ENCODE results near the gene STPG2. TPM values are rescaled to one million over a fixed set of nuclear protein-coding genes. Genes with fewer than 3 reads are reported as not detected.

Gene STPG2
- total RNA-seq, 1 experiment from 2014 or later, result 0.20 TPM

DNA sequence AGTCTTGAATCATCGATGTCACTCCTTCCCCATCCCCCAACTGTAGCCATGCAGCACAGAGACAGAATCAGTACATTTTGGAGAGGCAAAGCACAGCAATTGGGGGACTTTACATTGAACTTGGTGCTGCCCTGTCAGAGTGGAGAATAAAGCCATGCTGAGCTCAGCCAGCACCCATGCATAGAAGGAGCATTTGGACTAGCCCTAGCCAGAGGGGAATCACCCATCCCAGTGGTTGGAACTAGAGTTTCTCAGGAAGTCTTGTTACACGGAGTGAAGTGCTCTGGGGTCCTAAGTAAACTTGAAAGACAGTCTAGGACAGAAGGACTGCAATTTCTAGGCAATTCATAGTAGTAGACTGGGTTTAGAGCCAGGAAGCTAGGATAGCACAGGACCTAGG, 49.6 kb downstream of the STPG2 start:
- no peaks in the 10 kb centered on the region for H3K9me3 ChIP-seq (ENCODE audit: control insufficient read depth, low read depth, low read length)
- no CpG with 5 or more reads among the region's 2 CpGs for WGBS (ENCODE audit: extremely low coverage, insufficient read length, low lambda C conversion rate)
- H3K36me3 Mint-ChIP-seq (ENCODE audit: insufficient read depth in 1 of 3, low read depth in 3 of 3), result no peaks in the 10 kb centered on the region

More for the DNA sequence above, 49.6 kb downstream of the STPG2 start:
- Histone ChIP-seq H2BK12ac (ENCODE audit: insufficient read length, low read depth, low read length) (no peak overlapping the region), H3K79me2 (ENCODE audit: insufficient read depth, low read length) (no peaks in the 10 kb centered on the region), H4K5ac (ENCODE audit: insufficient read length, low read depth, low read length) (no peak overlapping the region), H2BK120ac (ENCODE audit: low read depth, low read length, poor library complexity, severe bottlenecking) (no peak overlapping the region), H2BK5ac (ENCODE audit: insufficient read length, low read length) (no peak overlapping the region), H4K91ac (ENCODE audit: insufficient read length, low read depth, low read length) (no peak overlapping the region), H3K56ac (ENCODE audit: insufficient read length, low read depth, low read length) (no peak overlapping the region), H2BK15ac (ENCODE audit: low read depth, low read length) (no peak overlapping the region), H3K27me3 (ENCODE audit: insufficient read depth, low read length) (no peaks in the 10 kb centered on the region), H3K23ac (ENCODE audit: insufficient read length, low read depth, low read length) (no peak overlapping the region), H3K4ac (ENCODE audit: low read depth, low read length) (no peak overlapping the region), H2AFZ (ENCODE audit: low read length) (no peak overlapping the region), H3K4me1 (ENCODE audit: insufficient read depth, low read length) (no peaks in the 10 kb centered on the region), H3K9ac (ENCODE audit: extremely low read depth, insufficient read length, low read length) (no peak overlapping the region), H2AK5ac (ENCODE audit: insufficient read length, low read length) (no peak overlapping the region), H3K79me1 (ENCODE audit: insufficient read depth, low read depth, low read length, poor library complexity, severe bottlenecking) (no peaks in the 10 kb centered on the region), H2BK20ac (ENCODE audit: low read depth, low read length, poor library complexity, severe bottlenecking) (no peak overlapping the region), H4K20me1 (ENCODE audit: control insufficient read depth, insufficient read depth, insufficient read length) (no peaks in the 10 kb centered on the region), H4K8ac (replicated peaks; ENCODE audit: insufficient read length, low read depth, low read length) (no peak overlapping the region), H3K4me2 (ENCODE audit: insufficient read depth, insufficient read length, low read length) (no peak overlapping the region), H3K18ac (ENCODE audit: insufficient read length, low read depth, low read length) (no peak overlapping the region), H3K23me2 (ENCODE audit: insufficient read length, low read depth, low read length, poor library complexity, severe bottlenecking) (no peaks in the 10 kb centered on the region), H3K14ac (ENCODE audit: insufficient read depth, low read length) (no peak overlapping the region), H3K27ac (ENCODE audit: insufficient read length, low read depth, low read length) (no peak overlapping the region), H3T11ph (ENCODE audit: low read length) (no peak overlapping the region)
- no peak for DNase-seq
- no peak overlapping the region for H3K4me3 Mint-ChIP-seq
- no peaks in the 10 kb centered on the region for H3K4me1 Mint-ChIP-seq
- H3K27me3 Mint-ChIP-seq (ENCODE audit: low read depth), result no peaks in the 10 kb centered on the region
- H3K27ac Mint-ChIP-seq, result no peak overlapping the region
- H3K9me3 Mint-ChIP-seq, result peaks cover 2 to 3% of the 10 kb centered on the region in 2 experiments; a peak in 4 of 5 replicates
- TF ChIP-seq, protein P1, sequence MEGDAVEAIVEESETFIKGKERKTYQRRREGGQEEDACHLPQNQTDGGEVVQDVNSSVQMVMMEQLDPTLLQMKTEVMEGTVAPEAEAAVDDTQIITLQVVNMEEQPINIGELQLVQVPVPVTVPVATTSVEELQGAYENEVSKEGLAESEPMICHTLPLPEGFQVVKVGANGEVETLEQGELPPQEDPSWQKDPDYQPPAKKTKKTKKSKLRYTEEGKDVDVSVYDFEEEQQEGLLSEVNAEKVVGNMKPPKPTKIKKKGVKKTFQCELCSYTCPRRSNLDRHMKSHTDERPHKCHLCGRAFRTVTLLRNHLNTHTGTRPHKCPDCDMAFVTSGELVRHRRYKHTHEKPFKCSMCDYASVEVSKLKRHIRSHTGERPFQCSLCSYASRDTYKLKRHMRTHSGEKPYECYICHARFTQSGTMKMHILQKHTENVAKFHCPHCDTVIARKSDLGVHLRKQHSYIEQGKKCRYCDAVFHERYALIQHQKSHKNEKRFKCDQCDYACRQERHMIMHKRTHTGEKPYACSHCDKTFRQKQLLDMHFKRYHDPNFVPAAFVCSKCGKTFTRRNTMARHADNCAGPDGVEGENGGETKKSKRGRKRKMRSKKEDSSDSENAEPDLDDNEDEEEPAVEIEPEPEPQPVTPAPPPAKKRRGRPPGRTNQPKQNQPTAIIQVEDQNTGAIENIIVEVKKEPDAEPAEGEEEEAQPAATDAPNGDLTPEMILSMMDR (conservative IDR thresholded peaks at IDR 0.05), result no peak

Data from H9 (cell line).